G401 (cell line): ENCODE data around the gene MED27. TPM values are rescaled to one million over a fixed set of nuclear protein-coding genes. Genes with fewer than 3 reads are reported as not detected.

Experiments used
- DNase-seq: peaks from one replicate; pipeline ENCODE4 v3.0.0-alpha.2; 2015; ENCODE audit warnings: low spot score
- in situ Hi-C: cut with HindIII; loops from 2 replicates; pipeline ENCODE4 v1.10.0; 2016; ENCODE audit warnings: low sequenced_read_pairs, mixed read lengths
- total RNA-seq: library from RNA; depleted of rRNA; stranded (reverse); fragments of >200 nt; shearing (Covaris generic); gene quantifications from 2 replicates; pipeline ENCODE4 v1.2.3, GENCODE V29; 2014

MED27 gene
- total RNA-seq, 1 experiment from 2014 or later: 46.7 TPM

DNA sequence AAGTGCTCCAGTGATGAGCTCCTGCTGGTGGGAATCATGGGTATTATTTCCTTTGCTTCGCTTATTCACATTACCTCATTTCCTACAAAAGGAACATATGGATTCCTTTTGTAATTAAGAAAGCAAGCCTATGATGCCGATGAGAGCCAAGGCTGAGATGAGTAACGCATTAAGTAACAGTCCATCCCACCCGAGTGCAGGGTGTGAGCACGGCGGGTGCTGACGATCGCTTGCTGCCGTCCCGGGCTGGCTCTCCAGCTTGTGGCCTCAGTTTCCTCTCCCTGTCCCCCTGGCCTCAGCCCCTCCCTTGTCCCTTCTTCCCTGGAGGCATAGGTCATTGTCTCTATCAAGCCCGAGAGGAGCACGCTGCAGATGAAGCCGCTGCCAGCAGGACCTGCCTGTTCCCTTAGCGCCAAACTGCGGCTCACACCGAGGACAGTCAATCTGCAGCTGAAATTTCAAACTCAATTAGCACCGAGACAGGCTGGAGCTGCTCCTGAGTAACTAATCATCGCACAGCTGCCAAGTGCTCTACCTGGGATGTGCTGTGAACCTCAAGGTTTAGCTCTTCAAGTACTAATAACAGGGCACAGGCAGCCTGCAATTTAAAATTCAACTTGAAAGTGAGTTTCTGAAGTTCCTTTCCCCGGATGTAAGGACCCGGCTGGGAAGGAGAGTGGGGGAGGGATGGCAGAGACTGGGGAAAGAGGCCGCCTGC, 224.6 kb downstream of the MED27 start:
- in situ Hi-C loops: no loop called here
- DNase-seq: peak; percentile 19

- in situ Hi-C loops: no loop called here
- no peak for DNase-seq
Observed at GRCh38 chr9:131854334-131854733, 225.3 kb downstream of the MED27 start.

DNA sequence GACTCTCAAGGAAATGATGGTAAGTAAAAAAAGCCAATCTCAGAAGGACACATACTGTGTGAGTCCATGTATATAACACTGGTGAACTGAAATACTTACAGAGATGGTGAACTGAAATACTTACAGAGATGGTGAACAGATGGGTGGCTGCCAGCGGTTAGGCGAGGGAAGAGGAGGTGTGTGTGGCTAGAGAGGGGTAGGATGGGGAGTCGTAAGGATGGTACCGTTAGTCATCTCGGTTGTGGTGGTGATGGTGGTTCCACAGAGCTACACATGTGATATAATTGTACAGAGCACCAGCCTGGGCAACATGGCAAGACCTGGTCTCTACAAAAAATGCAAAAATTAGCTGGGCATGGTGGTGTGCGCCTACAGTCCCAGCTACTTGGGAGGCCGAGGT, 226.2 kb downstream of the MED27 start:
- DNase-seq: no peak
- in situ Hi-C loops: no loop called here

- DNase-seq: no peak
- in situ Hi-C loops: no loop called here
Observed at GRCh38 chr9:131851414-131851813, 228.3 kb downstream of the MED27 start.

DNA sequence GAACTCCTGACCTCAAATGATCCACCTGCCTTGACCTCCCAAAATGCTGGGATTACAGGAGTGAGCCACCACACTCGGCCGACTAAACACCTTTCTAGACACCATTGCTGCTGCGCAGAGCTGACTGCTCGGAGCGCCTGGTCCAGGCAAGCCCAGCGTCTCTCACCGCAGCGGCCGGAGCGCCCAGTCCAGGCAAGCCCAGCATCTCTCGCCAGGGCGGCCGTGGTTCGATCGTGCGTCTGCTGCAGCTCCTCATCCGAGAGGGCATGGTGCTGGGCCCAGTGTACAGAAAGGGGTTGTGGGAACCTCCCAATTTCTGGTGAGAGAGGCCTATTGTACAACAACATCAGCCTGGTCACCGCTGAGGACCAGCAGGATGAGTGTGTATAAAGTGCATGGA, 230.3 kb downstream of the MED27 start:
- DNase-seq: no peak
- in situ Hi-C loops: no loop called here

DNA sequence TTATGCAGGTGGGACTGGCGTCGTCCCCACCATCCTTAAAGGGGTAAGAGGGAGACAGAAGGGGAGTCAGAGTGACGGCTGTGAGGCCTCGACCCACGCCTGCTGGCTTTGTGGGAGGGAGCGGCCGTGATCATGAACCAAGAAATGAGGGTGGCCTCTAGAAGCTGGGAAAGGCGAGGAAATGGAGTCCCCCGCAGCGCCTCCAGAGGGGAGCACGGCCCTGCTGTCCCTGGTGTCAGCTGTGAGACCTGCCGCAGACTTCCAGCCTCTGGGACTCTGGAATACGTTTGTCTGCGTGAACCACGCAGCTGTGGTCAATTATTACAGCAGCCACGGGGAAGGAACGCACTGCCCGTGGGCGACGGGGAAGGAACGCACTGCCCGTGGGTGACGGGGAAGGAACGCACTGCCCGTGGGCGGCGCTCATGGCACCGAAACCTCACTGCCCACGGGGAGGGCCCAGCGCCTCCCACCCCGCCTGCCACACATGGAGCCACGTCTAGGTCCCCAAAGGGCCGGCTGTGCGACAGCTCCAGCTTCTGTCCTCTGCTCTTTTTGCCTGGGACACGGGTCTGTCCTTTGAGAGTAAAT, 231.0 kb downstream of the MED27 start:
- DNase-seq: no peak
- in situ Hi-C loops: no loop called here

- no peak for DNase-seq
- in situ Hi-C loops: no loop called here
Observed at GRCh38 chr9:131847665-131848354, 231.9 kb downstream of the MED27 start.

DNA sequence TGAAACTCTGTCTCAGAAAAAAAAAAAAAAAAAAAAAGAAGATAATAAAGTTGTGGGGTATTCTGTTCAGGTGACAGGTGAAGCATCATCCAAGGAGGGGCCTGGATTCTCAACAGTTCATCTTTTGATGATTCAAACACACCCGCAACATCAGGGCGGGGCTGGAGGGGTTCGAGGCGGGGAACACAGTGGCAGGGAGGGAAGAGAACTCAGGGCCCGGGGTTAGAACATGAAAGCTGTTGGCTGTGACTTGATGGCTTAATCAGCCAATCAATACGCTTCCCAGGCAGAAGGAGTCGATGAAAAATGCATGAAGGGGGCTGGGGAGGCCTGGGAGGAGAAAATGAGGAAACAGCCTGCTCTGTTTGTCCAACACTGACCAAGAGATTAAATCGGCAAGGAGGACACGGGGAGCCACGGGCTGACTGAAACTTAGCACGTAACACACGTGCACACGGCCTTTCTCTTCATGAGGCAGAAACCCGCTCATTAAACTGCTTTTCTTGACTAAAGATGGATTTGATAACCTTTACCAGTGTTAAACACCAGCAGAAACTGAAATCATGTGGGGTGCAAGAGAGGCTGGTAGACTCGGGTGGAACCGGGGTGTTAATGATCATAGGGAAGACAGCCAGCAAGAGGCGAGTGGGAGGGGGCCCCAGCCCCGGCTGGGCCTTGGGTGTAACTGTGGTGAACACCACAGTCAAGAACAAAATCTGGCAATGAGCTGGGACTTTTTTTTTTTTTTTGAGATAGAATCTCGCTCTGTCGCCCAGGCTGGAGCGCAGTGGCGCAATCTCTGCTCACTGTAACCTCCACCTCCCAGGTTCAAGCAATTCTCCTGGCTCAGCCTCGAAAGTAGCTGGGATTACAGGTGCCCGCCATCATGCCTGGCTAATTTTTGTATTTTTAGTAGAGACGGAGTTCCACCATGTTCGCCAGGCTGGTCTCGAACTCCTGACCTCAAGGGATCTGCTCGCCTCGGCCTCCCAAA, 234.1 kb downstream of the MED27 start:
- in situ Hi-C loops: no loop called here
- DNase-seq: no peak

DNA sequence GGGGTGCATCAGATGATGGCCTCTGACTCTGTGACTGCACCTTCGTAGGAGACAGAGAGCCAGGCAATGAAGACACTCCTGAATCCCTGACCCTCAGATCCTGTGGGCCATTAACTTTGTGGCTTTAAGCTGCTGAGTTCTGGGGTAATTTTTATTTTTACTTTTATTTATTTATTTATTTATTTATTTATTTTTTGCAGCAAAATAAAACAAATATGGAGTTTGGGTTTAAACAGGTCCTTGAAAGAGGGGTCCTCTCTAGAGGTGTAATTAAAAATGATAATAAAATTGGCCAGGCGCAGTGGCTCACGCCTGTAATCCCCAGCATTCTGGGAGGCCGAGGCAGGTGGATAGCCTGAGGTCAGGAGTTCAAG, 234.9 kb downstream of the MED27 start:
- no peak for DNase-seq
- in situ Hi-C loops: no loop called here

GRCh38 chr9:131843989-131844744, 235.5 kb downstream of the MED27 start:
- in situ Hi-C loops: no loop called here
- no peak for DNase-seq

DNA sequence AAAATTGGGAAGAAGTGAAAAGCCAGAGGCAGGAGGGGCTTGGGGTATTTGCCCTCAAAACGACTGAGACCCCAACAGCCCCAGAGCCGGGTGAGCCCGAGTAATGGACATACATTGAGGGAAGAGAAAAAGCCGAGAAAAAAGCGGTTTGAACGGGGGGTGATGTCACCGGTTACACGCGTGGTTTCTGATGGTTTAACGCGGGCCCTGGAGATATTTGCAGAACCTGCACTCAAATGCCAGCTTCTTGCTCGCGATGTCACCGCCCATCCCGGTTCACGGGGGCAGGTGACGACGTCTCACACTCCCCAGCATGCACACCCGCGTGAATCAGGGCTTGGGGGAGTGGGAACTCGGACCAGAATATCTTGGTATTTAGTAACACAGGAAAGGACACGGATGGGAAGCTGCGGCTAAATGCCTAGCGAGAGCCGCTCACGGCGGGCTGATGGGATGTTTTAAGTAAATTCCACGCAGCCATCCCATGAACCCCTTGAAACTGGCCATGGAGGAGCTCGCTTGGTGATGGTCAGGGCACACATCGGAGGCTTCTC, 237.8 kb downstream of the MED27 start:
- no peak for DNase-seq
- in situ Hi-C loops: no loop called here

GRCh38 chr9:131840751-131841702, 238.6 kb downstream of the MED27 start:
- in situ Hi-C loops: no loop called here
- no peak for DNase-seq

- DNase-seq: no peak
- in situ Hi-C loops: no loop called here
Observed at GRCh38 chr9:131840220-131840619, 239.4 kb downstream of the MED27 start.

DNA sequence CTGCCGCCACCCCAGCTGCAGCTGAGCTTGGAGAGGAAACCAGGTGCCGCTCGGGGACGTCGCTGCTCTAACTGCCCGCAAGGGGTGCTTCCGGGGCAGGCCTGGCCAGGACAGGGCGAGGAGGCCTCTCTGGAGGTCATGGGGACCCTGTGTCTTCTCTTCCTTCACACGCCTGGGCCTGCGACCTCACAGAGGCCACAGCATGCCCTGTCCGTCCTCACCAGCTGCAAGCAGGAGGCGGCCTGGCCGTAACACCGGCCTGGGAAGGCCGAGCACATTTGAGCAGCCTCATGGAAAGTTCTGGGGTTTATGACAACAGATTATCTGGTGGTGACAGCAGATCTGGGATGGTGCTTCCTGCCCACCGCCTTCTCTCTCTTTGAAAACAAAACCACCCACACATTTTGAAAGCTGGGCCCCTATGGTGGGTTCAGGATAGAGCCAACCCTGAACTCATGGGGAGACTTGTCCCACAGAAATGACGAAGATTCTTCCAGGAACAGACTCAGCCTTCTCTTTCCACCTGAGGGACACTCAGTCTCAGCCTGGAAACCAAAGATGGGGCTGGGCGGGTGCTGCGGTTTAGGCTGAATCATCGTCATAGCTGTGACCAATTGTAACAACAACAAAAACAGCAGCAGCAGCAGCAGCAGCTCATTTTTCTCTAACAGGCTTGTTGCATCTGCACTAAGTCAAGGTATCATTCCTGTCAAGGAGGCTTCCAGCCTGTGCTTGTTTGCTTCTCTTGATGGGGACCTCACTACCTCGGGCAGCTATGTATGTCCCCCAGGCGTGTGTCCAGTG, 240.2 kb downstream of the MED27 start:
- DNase-seq: no peak
- in situ Hi-C loops: no loop called here

DNA sequence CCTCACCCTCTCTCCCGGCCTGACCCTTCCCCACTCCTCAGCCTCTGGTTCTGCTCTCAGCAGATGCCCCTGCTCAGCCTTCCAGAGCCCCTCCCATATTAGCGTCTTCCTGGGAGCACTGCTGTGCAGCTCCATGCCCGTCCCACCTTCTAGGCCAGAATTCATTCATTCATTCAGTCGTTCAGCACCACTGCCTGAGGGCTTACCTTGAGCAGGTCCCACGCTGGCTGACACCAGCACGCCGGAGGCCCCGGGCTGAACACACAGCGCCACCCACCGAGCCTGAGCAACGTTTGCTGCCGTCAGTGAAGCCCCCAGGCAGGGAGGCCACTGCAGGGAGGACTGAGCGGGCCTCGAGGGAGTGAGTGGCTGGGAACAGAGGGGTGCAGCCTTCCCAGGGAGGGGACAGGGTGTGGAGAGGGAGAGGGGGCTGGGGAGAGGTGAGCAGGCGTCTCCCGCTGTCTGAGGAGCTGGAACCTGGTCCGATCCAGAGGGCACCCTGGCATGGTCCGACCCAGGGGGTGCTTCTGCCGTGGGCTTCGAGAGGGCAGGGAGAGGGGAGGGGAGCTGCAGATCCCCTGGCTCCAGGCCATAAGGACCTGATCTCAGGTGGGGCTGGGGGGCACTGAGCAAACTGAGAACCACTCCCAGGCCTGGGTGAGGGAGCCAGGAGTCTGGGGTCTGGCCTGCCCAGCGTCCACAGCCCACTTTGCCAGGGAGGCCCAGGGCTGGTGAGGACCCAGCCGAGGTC, 241.0 kb downstream of the MED27 start:
- in situ Hi-C loops: no loop called here
- no peak for DNase-seq

- in situ Hi-C loops: no loop called here
- DNase-seq: no peak
Observed at GRCh38 chr9:131837836-131838235, 241.8 kb downstream of the MED27 start.
